IPS DF 4.7 (cell line): ENCODE measurements around the gene HYI.

Source experiments
- DNase-seq: peaks from one replicate; pipeline ENCODE4 v3.0.0-alpha.2; 2013; ENCODE audit warnings: low spot score; ENCODE audit errors: extremely low read depth

Gene HYI

DNA sequence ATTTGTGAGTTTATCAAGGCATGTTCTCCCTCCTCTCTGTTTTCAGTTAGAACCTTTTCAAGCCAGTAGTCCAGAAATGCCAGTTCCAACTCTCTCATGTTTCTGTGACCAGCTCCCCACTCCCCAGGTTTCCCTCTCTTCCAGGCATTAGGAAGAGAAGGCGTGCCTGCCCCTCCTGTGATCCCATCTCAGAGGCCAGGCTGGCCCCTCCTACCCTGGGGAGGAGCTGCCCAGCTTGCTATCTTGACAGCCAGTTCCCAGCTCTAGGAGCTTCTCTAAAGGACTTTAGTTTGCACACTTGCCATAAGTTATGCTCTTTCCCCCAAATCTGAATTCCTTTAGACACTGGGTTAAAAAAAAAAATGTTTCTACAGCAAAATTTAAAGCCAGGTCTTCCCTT lies 8.9 kb downstream of the HYI start:
- no peak for DNase-seq

DNA sequence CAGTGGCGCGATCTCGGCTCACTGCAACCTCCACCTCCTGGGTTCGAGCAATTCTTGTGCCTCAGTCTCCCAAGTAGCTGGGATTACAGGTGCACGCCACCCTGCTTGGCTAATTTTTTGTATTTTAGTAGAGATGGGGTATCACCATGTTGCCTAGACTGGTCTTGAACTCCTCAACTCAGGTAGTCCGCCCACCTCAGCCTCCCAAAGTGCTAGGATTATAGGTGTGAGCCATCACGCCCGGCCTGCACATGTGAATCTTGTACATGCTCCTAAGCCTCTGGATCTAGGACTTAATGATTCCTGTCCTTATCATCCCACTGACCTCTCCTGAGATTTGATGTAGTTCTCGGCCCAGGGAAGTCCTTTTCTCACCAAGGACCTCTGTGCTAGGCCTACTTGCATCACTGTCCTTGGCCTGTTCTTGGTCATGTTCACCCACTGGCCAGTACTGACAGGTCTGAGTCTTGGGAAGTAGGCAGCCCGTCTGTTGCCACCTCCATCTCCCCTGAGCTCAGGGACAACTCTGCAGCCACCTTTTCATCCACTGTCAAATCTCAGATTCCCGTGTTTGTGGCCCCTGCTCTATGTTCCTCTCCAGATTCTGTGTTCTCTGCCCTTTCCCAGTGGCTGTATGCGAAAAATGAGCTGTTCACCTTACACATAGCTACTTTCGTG lies 9.4 kb downstream of the HYI start:
- DNase-seq = no peak

GRCh38 chr1:43443197-43443946 lies 10.4 kb downstream of the HYI start:
- no peak for DNase-seq

GRCh38 chr1:43442756-43443155 lies 11.0 kb downstream of the HYI start:
- DNase-seq = no peak

GRCh38 chr1:43441894-43442637 lies 11.7 kb downstream of the HYI start:
- DNase-seq = no peak

- DNase-seq = no peak
Measured at GRCh38 chr1:43441166-43441893, 12.4 kb downstream of the HYI start.

DNA sequence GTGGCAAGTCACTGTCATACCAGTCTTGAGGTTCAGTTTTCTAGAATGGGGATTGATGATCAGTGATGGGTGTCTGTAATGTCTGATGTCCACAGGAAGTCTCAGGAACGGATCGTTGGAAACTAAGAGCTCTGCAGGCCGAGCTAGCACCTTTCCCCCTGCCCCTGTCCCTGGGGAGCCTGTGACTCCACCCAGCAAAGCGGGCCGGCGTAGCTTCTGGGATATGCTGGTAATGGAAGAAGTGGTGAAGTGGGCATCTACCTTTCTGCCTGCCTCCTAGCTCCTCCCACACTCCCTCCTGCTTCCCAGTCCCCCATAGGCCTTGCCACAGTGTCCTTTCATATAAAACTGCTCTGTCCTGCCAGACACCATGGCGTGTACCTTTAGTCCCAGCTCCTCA lies 13.4 kb downstream of the HYI start:
- DNase-seq = no peak

- no peak for DNase-seq
Measured at GRCh38 chr1:43439781-43440180, 13.9 kb downstream of the HYI start.

GRCh38 chr1:43438953-43439581 lies 14.7 kb downstream of the HYI start:
- no peak for DNase-seq

DNA sequence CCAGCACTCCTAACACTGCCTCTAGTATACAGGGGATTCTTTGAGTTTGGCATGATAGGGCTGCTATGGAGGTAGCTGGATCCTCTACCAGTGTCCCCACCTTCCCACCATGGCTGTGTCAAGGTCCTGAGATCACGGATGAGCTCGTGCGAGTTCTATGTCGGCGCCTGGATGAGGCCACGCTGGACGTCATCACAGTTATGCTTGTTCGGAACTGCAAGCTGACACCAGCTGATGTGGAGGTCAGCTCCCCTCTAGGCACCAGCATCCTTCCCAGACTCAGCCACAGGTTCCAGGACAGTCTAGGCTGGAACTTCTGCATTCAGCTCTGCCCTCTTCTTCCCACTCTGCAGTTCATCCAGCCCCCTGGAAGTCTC lies 15.2 kb downstream of the HYI start:
- DNase-seq = no peak

DNA sequence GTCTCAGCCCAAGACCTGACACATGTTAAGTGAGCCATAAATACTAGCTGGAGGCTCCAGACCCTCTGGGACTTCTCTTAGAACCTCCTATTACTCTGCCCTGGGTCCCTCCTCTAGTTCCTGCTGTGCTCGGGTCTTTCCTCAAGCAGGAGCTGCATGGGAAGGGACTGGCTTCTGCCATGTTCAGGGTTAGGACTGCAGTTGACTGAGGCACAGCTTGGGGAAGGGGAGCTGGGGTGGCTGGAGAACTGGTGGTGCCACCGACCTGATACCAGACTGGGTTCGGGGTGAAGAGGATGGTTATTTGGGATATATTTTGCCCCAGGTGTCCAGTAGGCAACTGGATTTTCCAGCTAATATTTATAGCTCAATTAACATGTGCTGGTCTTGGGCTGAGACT lies 15.7 kb downstream of the HYI start:
- DNase-seq = no peak

GRCh38 chr1:43437031-43437973 lies 16.4 kb downstream of the HYI start:
- DNase-seq = no peak

DNA sequence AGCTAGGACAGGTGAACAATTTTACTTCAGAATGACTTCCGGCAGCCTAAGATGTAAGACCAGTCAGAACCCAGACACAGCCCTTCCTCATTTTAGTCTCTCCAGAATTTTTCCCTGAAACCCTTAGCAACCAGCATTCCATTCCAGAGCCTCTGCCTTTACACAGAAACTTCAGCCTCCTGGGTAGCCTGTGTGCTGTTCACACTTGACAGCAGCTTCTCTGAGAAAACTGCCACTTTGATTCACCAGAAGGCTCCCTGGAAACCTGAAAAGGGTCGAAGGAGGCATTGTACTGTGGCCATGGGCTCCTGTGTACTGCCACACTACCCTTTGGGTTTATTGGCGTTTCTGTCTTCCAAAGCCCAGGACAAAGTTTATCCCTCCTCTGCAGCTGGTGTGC lies 17.4 kb downstream of the HYI start:
- DNase-seq = no peak

GRCh38 chr1:43435146-43436145 lies 18.3 kb downstream of the HYI start:
- DNase-seq = no peak

- no peak for DNase-seq
Measured at GRCh38 chr1:43434256-43434655, 19.5 kb downstream of the HYI start.

DNA sequence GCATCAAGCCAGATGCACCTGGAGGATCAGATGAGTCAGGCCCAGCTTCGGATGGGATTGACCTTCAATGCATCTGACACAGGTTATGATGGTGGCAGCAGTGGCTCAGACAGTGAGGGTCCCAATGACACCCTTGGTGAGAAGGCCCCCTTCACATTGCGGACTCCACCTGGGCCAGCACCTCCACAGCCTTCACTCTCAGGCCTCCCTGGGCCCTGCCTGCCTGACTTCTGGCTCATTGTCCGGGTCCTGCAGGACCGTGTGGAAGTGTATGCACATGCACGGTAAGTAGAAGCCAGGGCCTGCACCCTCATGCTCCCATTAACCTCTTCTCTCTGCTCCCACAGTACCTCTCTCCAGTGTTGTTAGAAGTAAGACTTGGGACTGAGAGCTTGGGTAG lies 20.8 kb downstream of the HYI start:
- DNase-seq = no peak

- DNase-seq = no peak
Measured at GRCh38 chr1:43432171-43432860, 21.4 kb downstream of the HYI start.

GRCh38 chr1:43431676-43432075 lies 22.1 kb downstream of the HYI start:
- DNase-seq = no peak
